DOHH2 (cell line): Measurements from ENCODE around the gene ITGA4.

ENCODE experiments used
- H3F3A ChIP-seq: fragments of 200-600 bp; sonication (generic), shearing (Covaris generic); 2 replicates; pipeline ENCODE4 v1.6.0; 2016; ENCODE audit warnings: antibody characterized with exemption, mild to moderate bottlenecking; ENCODE audit not compliant: control insufficient read depth, insufficient read depth
- H3K27ac ChIP-seq: fragments of 200-600 bp; sonication (generic); 2 replicates; pipeline ENCODE4 v1.5.1; 2014; ENCODE audit warnings: low read depth, mild to moderate bottlenecking, low read length, moderate library complexity
- H3K27me3 ChIP-seq: fragments of 200-600 bp; sonication (generic); 2 replicates; pipeline ENCODE4 v1.6.1; 2014; ENCODE audit warnings: mild to moderate bottlenecking, low read length, mixed read lengths; ENCODE audit not compliant: control insufficient read depth
- H3K36me3 ChIP-seq: fragments of 200-600 bp; sonication (generic); 2 replicates; pipeline ENCODE4 v1.6.1; 2014; ENCODE audit warnings: mild to moderate bottlenecking, low read length, moderate library complexity, mixed read lengths; ENCODE audit not compliant: control insufficient read depth
- H3K4me1 ChIP-seq: fragments of 200-600 bp; sonication (generic); 2 replicates; pipeline ENCODE4 v1.6.1; 2014; ENCODE audit warnings: mild to moderate bottlenecking, low read length, mixed read lengths; ENCODE audit not compliant: control insufficient read depth
- H3K4me2 ChIP-seq: fragments of 200-600 bp; sonication (generic); 2 replicates; pipeline ENCODE4 v1.6.0; 2014; ENCODE audit warnings: mild to moderate bottlenecking, low read length, moderate library complexity
- H3K4me3 ChIP-seq: fragments of 200-600 bp; sonication (generic); 2 replicates; pipeline ENCODE4 v1.5.1; 2014; ENCODE audit warnings: mild to moderate bottlenecking, low read length, mixed read lengths
- H3K79me2 ChIP-seq: fragments of 200-600 bp; sonication (generic); 2 replicates; pipeline ENCODE4 v1.6.1; 2014; ENCODE audit warnings: mild to moderate bottlenecking, low read length, mixed read lengths; ENCODE audit not compliant: control insufficient read depth
- H3K9me2 ChIP-seq: fragments of 200-600 bp; sonication (generic); replicated peaks from 2 replicates; pipeline ENCODE4 v1.6.1; 2014; ENCODE audit warnings: mild to moderate bottlenecking, low read length, mixed read lengths; ENCODE audit not compliant: control insufficient read depth
- H3K9me3 ChIP-seq: fragments of 200-600 bp; sonication (generic); 2 replicates; pipeline ENCODE4 v1.6.1; 2014; ENCODE audit warnings: antibody characterized with exemption, low read length, mixed read lengths; ENCODE audit not compliant: control insufficient read depth, insufficient read depth
- H4K20me1 ChIP-seq: fragments of 200-600 bp; sonication (generic); 2 replicates; pipeline ENCODE4 v1.6.0; 2014; ENCODE audit warnings: low read depth, mild to moderate bottlenecking, antibody characterized with exemption, low read length, moderate library complexity; ENCODE audit not compliant: control insufficient read depth, insufficient read depth
- EZH2phosphoT487 ChIP-seq: fragments of 200-600 bp; sonication (generic); IDR thresholded peaks from 2 replicates; pipeline ENCODE4 v1.6.1; 2017; ENCODE audit warnings: borderline replicate concordance, mild to moderate bottlenecking, antibody characterized with exemption, low read length, moderate library complexity, mixed read lengths
- TF ChIP-seq, protein P1 (sequence below): fragments of 200-600 bp; sonication (generic); IDR thresholded peaks from one replicate; pipeline ENCODE4 v1.5.1; 2014; ENCODE audit warnings: antibody characterized with exemption, mild to moderate bottlenecking, low read depth, low read length; ENCODE audit not compliant: poor library complexity, severe bottlenecking

ITGA4 gene

DNA sequence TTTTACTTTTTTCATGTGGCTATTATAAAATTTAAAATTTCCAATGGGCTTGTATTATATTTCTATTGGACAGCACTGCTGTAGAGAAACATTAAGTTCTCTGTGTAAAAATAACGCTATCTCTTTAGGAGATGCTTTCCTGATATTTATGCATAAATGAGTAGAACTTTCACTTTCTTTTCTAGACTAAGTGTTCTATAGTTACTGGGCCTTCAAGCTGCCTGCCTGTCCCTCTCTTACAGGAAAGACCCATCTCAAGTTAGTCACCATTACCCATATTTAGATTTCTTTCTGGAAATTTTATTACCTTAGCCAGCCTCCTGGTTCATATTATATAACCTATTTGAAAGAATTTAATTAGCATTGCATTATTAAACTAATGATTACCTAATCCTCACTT is 4.8 kb downstream of the ITGA4 start:
- Histone ChIP-seq H3K27ac (no peak overlapping the region), H3K79me2 (peaks cover 92% of the 10 kb centered on the region), H3K4me3 (no peak overlapping the region)

DNA sequence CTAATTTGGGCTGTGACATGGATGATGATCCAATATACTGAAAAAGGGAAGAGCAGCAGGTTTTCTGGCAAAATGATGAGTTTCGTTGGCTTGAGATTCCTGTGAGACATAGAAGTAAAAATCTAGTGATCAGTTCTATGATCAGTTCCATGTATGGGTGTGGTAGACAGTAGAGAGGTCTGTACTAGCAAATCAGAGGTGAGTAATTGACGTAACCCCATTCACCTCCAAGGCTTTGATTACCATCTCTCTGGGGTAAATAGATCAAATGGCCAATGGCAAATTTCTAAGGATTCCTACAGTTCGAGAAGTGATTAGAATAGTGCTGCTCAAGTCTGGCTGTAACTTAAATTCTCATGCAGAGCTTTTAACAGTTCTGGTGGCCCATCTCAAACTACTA is 6.4 kb downstream of the ITGA4 start:
- Histone ChIP-seq H3K36me3 (peaks cover 68% of the 10 kb centered on the region), H3K79me2 (peaks cover 94% of the 10 kb centered on the region), H3K4me2 (no peak overlapping the region), H3K27ac (no peak overlapping the region), H3F3A (peaks cover 13% of the 10 kb centered on the region; the same call in 1 of the 2 replicates), H3K4me3 (no peak overlapping the region), H3K9me3 (no peaks in the 10 kb centered on the region), H3K27me3 (no peaks in the 10 kb centered on the region), H3K9me2 (no peaks in the 10 kb centered on the region), H3K4me1 (peaks cover 34% of the 10 kb centered on the region), H4K20me1 (no peaks in the 10 kb centered on the region)
- TF ChIP-seq, protein P1, sequence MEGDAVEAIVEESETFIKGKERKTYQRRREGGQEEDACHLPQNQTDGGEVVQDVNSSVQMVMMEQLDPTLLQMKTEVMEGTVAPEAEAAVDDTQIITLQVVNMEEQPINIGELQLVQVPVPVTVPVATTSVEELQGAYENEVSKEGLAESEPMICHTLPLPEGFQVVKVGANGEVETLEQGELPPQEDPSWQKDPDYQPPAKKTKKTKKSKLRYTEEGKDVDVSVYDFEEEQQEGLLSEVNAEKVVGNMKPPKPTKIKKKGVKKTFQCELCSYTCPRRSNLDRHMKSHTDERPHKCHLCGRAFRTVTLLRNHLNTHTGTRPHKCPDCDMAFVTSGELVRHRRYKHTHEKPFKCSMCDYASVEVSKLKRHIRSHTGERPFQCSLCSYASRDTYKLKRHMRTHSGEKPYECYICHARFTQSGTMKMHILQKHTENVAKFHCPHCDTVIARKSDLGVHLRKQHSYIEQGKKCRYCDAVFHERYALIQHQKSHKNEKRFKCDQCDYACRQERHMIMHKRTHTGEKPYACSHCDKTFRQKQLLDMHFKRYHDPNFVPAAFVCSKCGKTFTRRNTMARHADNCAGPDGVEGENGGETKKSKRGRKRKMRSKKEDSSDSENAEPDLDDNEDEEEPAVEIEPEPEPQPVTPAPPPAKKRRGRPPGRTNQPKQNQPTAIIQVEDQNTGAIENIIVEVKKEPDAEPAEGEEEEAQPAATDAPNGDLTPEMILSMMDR: no peak
- no peak for TF ChIP-seq EZH2phosphoT487

More for the DNA sequence above, 4.8 kb downstream of the ITGA4 start:
- Histone ChIP-seq H4K20me1 (no peaks in the 10 kb centered on the region), H3K36me3 (peaks cover 65% of the 10 kb centered on the region), H3K9me3 (no peaks in the 10 kb centered on the region), H3K9me2 (no peaks in the 10 kb centered on the region), H3K4me2 (no peak overlapping the region), H3K27me3 (no peaks in the 10 kb centered on the region), H3K4me1 (peaks cover 36% of the 10 kb centered on the region), H3F3A (peaks cover 13% of the 10 kb centered on the region; the same call in 1 of the 2 replicates)
- no peak for TF ChIP-seq EZH2phosphoT487
- TF ChIP-seq, protein P1: no peak

DNA sequence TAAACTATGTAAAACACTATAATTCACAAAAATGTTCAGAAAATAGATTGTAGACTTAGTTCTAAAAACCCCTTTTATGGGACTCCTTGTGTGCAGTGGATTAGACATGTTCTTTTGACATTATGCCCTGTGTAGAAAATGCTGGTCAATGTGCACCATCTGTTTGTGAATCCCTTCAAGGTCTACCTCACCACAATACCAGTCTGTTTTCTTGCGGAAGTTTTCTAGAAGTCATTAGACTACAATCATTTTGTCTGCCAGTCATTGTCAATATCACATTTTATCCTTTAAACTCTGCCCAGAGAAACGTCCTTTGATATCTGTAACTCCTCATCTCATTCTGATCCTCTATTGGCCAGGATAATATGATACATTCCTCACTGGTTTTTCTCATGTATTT is 7.8 kb downstream of the ITGA4 start:
- Histone ChIP-seq H3K4me2 (no peak overlapping the region), H3F3A (peaks cover 13% of the 10 kb centered on the region; the same call in 1 of the 2 replicates), H3K36me3 (peaks cover 62% of the 10 kb centered on the region), H3K4me1 (peaks cover 21% of the 10 kb centered on the region), H3K79me2 (peaks cover 88% of the 10 kb centered on the region), H3K27ac (no peak overlapping the region), H3K27me3 (no peaks in the 10 kb centered on the region), H3K9me3 (no peaks in the 10 kb centered on the region), H3K9me2 (no peaks in the 10 kb centered on the region), H3K4me3 (no peak overlapping the region), H4K20me1 (no peaks in the 10 kb centered on the region)
- no peak for TF ChIP-seq EZH2phosphoT487
- TF ChIP-seq, protein P1: no peak
